SK-N-SH (cell line): Measurements from ENCODE around the gene TMOD2. TPM values are rescaled to one million over a fixed set of nuclear protein-coding genes. Genes with fewer than 3 reads are reported as not detected.

Experiments
- CTCF ChIA-PET: fragments of 300-600, 350-600 bp; formaldehyde crosslinking; extraction: SDS; loops from one replicate; lab custom pipeline; 2021; lab: Yijun Ruan, JAX
- POLR2A ChIA-PET: fragments of 350-600 bp; sonication (Branson Sonifier 250); formaldehyde crosslinking; extraction: SDS; loops from one replicate; lab custom pipeline; 2020; ENCODE audit warnings: antibody characterized with exemption, inconsistent platforms; lab: Yijun Ruan, JAX
- DNase-seq: peaks from one replicate; pipeline ENCODE4 v3.0.0; 2012
- H2AFZ ChIP-seq: fragments of 200-600 bp; sonication (generic); 2 replicates; pipeline ENCODE4 v1.8.1; 2016; ENCODE audit warnings: antibody characterized with exemption, mild to moderate bottlenecking, low read depth
- H3F3A ChIP-seq: fragments of 200-600 bp; sonication (generic); replicated peaks from 2 replicates; pipeline ENCODE3; 2016; ENCODE audit warnings: antibody characterized with exemption, mild to moderate bottlenecking; ENCODE audit not compliant: insufficient read depth
- H3K27ac ChIP-seq, 2 experiments: fragments of 200-500 bp in 1 of 2; fragments of 200-600 bp in 1 of 2; sonication (Bioruptor generic) in 1 of 2; sonication (generic), shearing (Covaris generic) in 1 of 2; 2 replicates each; pipeline versions ENCODE4 v1.5.1 to v1.6.1; 2014 to 2016; ENCODE audit warnings: low read depth in 2 of 2, inconsistent platforms in 1 of 2, low read length in 1 of 2, mild to moderate bottlenecking in 1 of 2, mixed read lengths in 1 of 2
- H3K27me3 ChIP-seq: fragments of 200-600 bp; sonication (generic), shearing (Covaris generic); 2 replicates; pipeline ENCODE4 v1.6.1; 2016; ENCODE audit warnings: mixed run types; ENCODE audit not compliant: insufficient read depth
- H3K36me3 ChIP-seq, 2 experiments: fragments of 200-500 bp in 1 of 2; fragments of 200-600 bp in 1 of 2; sonication (Bioruptor generic) in 1 of 2; sonication (generic) in 1 of 2; replicated peaks in 1 of 2; 2 replicates each; pipeline versions ENCODE3 to v1.5.1; 2014 to 2016; ENCODE audit warnings: low read length in 1 of 2, mild to moderate bottlenecking in 1 of 2; ENCODE audit not compliant: insufficient read depth in 2 of 2, control insufficient read depth in 1 of 2
- H3K4me1 ChIP-seq, 2 experiments: fragments of 200-500 bp in 1 of 2; fragments of 200-600 bp in 1 of 2; sonication (Bioruptor generic) in 1 of 2; sonication (generic), shearing (Covaris generic) in 1 of 2; 2 replicates each; pipeline versions ENCODE4 v1.5.1 to v1.6.1; 2014 to 2016; ENCODE audit warnings: low read depth in 1 of 2, low read length in 1 of 2, mixed run types in 1 of 2; ENCODE audit not compliant: insufficient read depth in 2 of 2, control insufficient read depth in 1 of 2
- H3K4me2 ChIP-seq: fragments of 200-600 bp; sonication (generic), shearing (Covaris generic); 2 replicates; pipeline ENCODE4 v1.6.1; 2017; ENCODE audit warnings: mixed run types
- H3K4me3 ChIP-seq, 2 experiments: fragments of 200-500 bp in 1 of 2; fragments of 200-600 bp in 1 of 2; sonication (Bioruptor generic) in 1 of 2; sonication (generic), shearing (Covaris generic) in 1 of 2; 2 replicates each; pipeline versions ENCODE4 v1.5.1 to v1.8.1; 2014 to 2016; ENCODE audit warnings: low read depth in 2 of 2, inconsistent platforms in 1 of 2, low read length in 1 of 2, mild to moderate bottlenecking in 1 of 2, mixed read lengths in 1 of 2, moderate library complexity in 1 of 2
- H3K79me2 ChIP-seq: fragments of 200-600 bp; sonication (generic); 2 replicates; pipeline ENCODE4 v1.8.1; 2017; ENCODE audit warnings: mild to moderate bottlenecking; ENCODE audit not compliant: insufficient read depth
- H3K9ac ChIP-seq: fragments of 200-600 bp; sonication (generic); 2 replicates; pipeline ENCODE4 v1.6.1; 2017; ENCODE audit warnings: mixed run types
- H3K9me2 ChIP-seq: fragments of 200-600 bp; sonication (generic); 2 replicates; pipeline ENCODE4 v1.6.1; 2017; ENCODE audit warnings: mixed run types
- H3K9me3 ChIP-seq: fragments of 200-600 bp; sonication (generic); 2 replicates; pipeline ENCODE4 v1.6.1; 2017; ENCODE audit warnings: mixed run types, mild to moderate bottlenecking, moderate library complexity
- H4K20me1 ChIP-seq: fragments of 200-600 bp; sonication (generic); 2 replicates; pipeline ENCODE4 v1.6.1; 2017; ENCODE audit warnings: mild to moderate bottlenecking, mixed run types; ENCODE audit not compliant: insufficient read depth
- CHD2 ChIP-seq: fragments of 150-350 bp; IDR thresholded peaks from 2 replicates; pipeline ENCODE4 v1.6.1; 2018; ENCODE audit warnings: low read length; ENCODE audit not compliant: partially characterized antibody
- CTCF ChIP-seq: fragments of 200-600 bp; sonication (generic); IDR thresholded peaks from 2 replicates; pipeline ENCODE4 v1.6.1; 2017; ENCODE audit warnings: antibody characterized with exemption, mild to moderate bottlenecking, moderate library complexity
- ELF1 ChIP-seq: IDR thresholded peaks from 2 replicates; pipeline ENCODE4 v1.4.0; 2012
- EZH2phosphoT487 ChIP-seq: fragments of 200-600 bp; sonication (generic); IDR thresholded peaks from 2 replicates; pipeline ENCODE4 v1.6.1; 2017; ENCODE audit warnings: low read depth, mixed run types, mild to moderate bottlenecking, antibody characterized with exemption, moderate library complexity, borderline replicate concordance
- GATA2 ChIP-seq: sonication (generic); formaldehyde crosslinking; IDR thresholded peaks from 2 replicates; pipeline ENCODE4 v1.5.0; 2020; ENCODE audit warnings: mild to moderate bottlenecking, missing genetic modification reagents
- IRF3 ChIP-seq: fragments of 150-350 bp; IDR thresholded peaks from 2 replicates; pipeline ENCODE4 v1.6.1; 2016; ENCODE audit warnings: mild to moderate bottlenecking, low read depth, low read length
- MXI1 ChIP-seq: IDR thresholded peaks from 2 replicates; pipeline ENCODE4 v1.6.1; 2012; ENCODE audit warnings: mild to moderate bottlenecking, low read depth, low read length, improper control_type of control experiment
- NFIC ChIP-seq: IDR thresholded peaks from 2 replicates; pipeline ENCODE4 v1.4.0; 2012; ENCODE audit warnings: borderline replicate concordance
- PBX3 ChIP-seq: IDR thresholded peaks from 2 replicates; pipeline ENCODE4; 2012
- POLR2AphosphoS5 ChIP-seq: IDR thresholded peaks from 2 replicates; pipeline ENCODE4 v1.6.1; 2012; ENCODE audit warnings: low read depth, low read length
- RAD21 ChIP-seq: IDR thresholded peaks from 2 replicates; pipeline ENCODE4 v1.6.1; 2012; ENCODE audit warnings: mild to moderate bottlenecking, low read length
- RCOR1 ChIP-seq: fragments of 150-350 bp; IDR thresholded peaks from 2 replicates; pipeline ENCODE4 v1.6.1; 2017; ENCODE audit warnings: antibody characterized with exemption, low read length
- REST ChIP-seq: IDR thresholded peaks from 2 replicates; pipeline ENCODE4 v1.6.1; 2012; ENCODE audit warnings: mild to moderate bottlenecking, low read depth, low read length, moderate library complexity
- SMC3 ChIP-seq: IDR thresholded peaks from 2 replicates; pipeline ENCODE4 v1.6.1; 2012; ENCODE audit warnings: low read depth, low read length, improper control_type of control experiment
- YY1 ChIP-seq: IDR thresholded peaks from 2 replicates; pipeline ENCODE4 v1.4.0; 2012; ENCODE audit warnings: low read depth, mild to moderate bottlenecking
- WGBS: methylation state at CpG from one replicate; pipeline ENCODE4 v1.1.6; 2017; ENCODE audit warnings: low lambda C conversion rate; 5-methylcytosine and 5-hydroxymethylcytosine counted together
- polyA plus RNA-seq, 3 experiments: library from polyadenylated mRNA; depleted of rRNA; stranded (reverse); fragments of >200 nt; gene quantifications; 2 replicates each; pipeline ENCODE4 v1.2.3, GENCODE V29; 2012

The TMOD2 gene
- polyA plus RNA-seq, 1 of the 3 experiments (the other 2 are of a cell fraction): 2.7 TPM

GRCh38 chr15:51775967-51776816, 24.8 kb downstream of the TMOD2 start:
- peak; percentile 93 for TF ChIP-seq SMC3
- peak; percentile 81 for TF ChIP-seq CTCF
- TF ChIP-seq GATA2 (CRISPR knock-in tag): peak; percentile 28; the same call in 1 of the 2 replicates
- no peak for TF ChIP-seq ELF1
- TF ChIP-seq RCOR1: no peak
- no peak for TF ChIP-seq MXI1
- no peak for TF ChIP-seq CHD2
- TF ChIP-seq IRF3: no peak
- no peak for TF ChIP-seq NFIC
- TF ChIP-seq EZH2phosphoT487: no peak
- TF ChIP-seq POLR2AphosphoS5: no peak
- TF ChIP-seq REST: no peak
- peak; percentile 87 for TF ChIP-seq RAD21
- no peak for TF ChIP-seq PBX3
- TF ChIP-seq YY1: no peak
- DNase-seq: peak; percentile 61
- H3K79me2 ChIP-seq: no peaks in the 10 kb centered on the region
- H3K36me3 ChIP-seq: peaks cover 12 to 23% of the 10 kb centered on the region in 2 experiments
- H2AFZ ChIP-seq: no peak overlapping the region
- H3K4me2 ChIP-seq: no peak overlapping the region
- no peaks in the 10 kb centered on the region for H3K9me2 ChIP-seq
- no peak overlapping the region for H3K27ac ChIP-seq
- H3K27me3 ChIP-seq: no peaks in the 10 kb centered on the region
- peaks cover 2% of the 10 kb centered on the region for H3F3A ChIP-seq
- ChIA-PET CTCF (interaction anchor here (0.6 to 9.5 kb wide), 75 partner anchors 8 to 613 kb away, joined by 3 to 313 read pairs (median 5); partner anchors contain the start of genes DMXL2, LYSMD2 and SCG3), POLR2A (interaction anchor here (1.4 to 2.3 kb wide), 2 partner anchors 95 to 126 kb away, joined by 5 to 11 read pairs; partner anchors contain the start of gene SCG3)
- no peaks in the 10 kb centered on the region for H3K9me3 ChIP-seq
- no peak overlapping the region for H3K9ac ChIP-seq
- H3K4me3 ChIP-seq: no peak overlapping the region
- H3K4me1 ChIP-seq: peaks cover 0 to 6% of the 10 kb centered on the region in 2 experiments; a peak in 1 of 4 replicates
- no peaks in the 10 kb centered on the region for H4K20me1 ChIP-seq
- WGBS: 48% methylated on average over 11 of the region's 11 CpGs
